ENCODE data around the gene ELAC1. TPM values are rescaled to one million over a fixed set of nuclear protein-coding genes. Genes with fewer than 3 reads are reported as not detected.

The ELAC1 gene
- total RNA-seq, 1 experiment from 2014 or later, result 4.0 TPM

GRCh38 chr18:51029378-51029693 is 61.5 kb downstream of the ELAC1 start:
- CTCF ChIA-PET, result interaction anchor here (0.9 to 1.7 kb wide), 5 partner anchors 10 to 151 kb away, joined by 3 to 4 read pairs (median 3); partner anchors contain the start of genes ELAC1 and ME2
- TF ChIP-seq FOXK1 (CRISPR knock-in tag; IDR thresholded peaks at IDR 0.05) (no peak), TEAD4 (CRISPR knock-in tag; IDR thresholded peaks at IDR 0.05) (no peak), JAZF1 (CRISPR knock-in tag; IDR thresholded peaks at IDR 0.05) (no peak)
- DNase-seq (ENCODE audit: low spot score) (no peak), ATAC-seq (no peak; the same call in 1 of the 2 replicates)
- no peaks in the 10 kb centered on the region for H3K27me3 Mint-ChIP-seq (ENCODE audit: low read depth)
- H3K4me3 Mint-ChIP-seq, result peak overlapping the region; percentile 82
- POLR2A ChIA-PET, result interaction anchor here (1.1 to 2.5 kb wide), 8 partner anchors 10 to 168 kb away, joined by 3 to 12 read pairs (median 6); partner anchors contain the start of genes ELAC1, ME2 and MEX3C
- H3K4me1 Mint-ChIP-seq, result peaks cover 55% of the 10 kb centered on the region
- H3K27ac Mint-ChIP-seq, result peak overlapping the region; percentile 97
- peaks cover 4% of the 10 kb centered on the region; the same call in 1 of the 2 replicates for H3K36me3 Mint-ChIP-seq
- no peaks in the 10 kb centered on the region for H3K9me3 Mint-ChIP-seq

GRCh38 chr18:51029694-51030536 is 62.1 kb downstream of the ELAC1 start, which contains the start of gene SMAD4:
SMAD4 (plus strand) TSS chr18:51030213; CDS start chr18:51047047, 16,834 bp downstream.
- CTCF ChIA-PET, result interaction anchor here (0.9 to 1.7 kb wide), 5 partner anchors 9 to 151 kb away, joined by 3 to 4 read pairs (median 3); partner anchors contain the start of genes ELAC1 and ME2
- peaks cover 10% of the 10 kb centered on the region for H3K36me3 Mint-ChIP-seq
- H3K4me3 Mint-ChIP-seq, result peak within 1 kb of the TSS; percentile 98
- no peaks in the 10 kb centered on the region for H3K27me3 Mint-ChIP-seq (ENCODE audit: low read depth)
- peak; percentile 99 for DNase-seq (ENCODE audit: low spot score)
- H3K27ac Mint-ChIP-seq, result peak within 1 kb of the TSS; percentile 97
- POLR2A ChIA-PET, result interaction anchor here (0.6 to 2.5 kb wide), 12 partner anchors 9 to 168 kb away, joined by 3 to 12 read pairs (median 6); partner anchors contain the start of genes ELAC1, ME2 and MEX3C
- H3K4me1 Mint-ChIP-seq, result peaks cover 60% of the 10 kb centered on the region
- ATAC-seq, result peak; percentile 91
- no peaks in the 10 kb centered on the region for H3K9me3 Mint-ChIP-seq
- peak; percentile 71 for TF ChIP-seq ZNF423 (CRISPR knock-in tag; IDR thresholded peaks at IDR 0.05)
- TF ChIP-seq ZNF512 (CRISPR knock-in tag; IDR thresholded peaks at IDR 0.05; ENCODE audit: borderline replicate concordance), result no peak
- peak; percentile 80; the same call in 1 of the 2 replicates for TF ChIP-seq E2F5 (CRISPR knock-in tag; IDR thresholded peaks at IDR 0.05)
- peak; percentile 29; the same call in 1 of the 2 replicates for TF ChIP-seq JUN (CRISPR knock-in tag; IDR thresholded peaks at IDR 0.05)
- TF ChIP-seq TP53 (CRISPR knock-in tag; IDR thresholded peaks at IDR 0.05), result peak; percentile 76
- TF ChIP-seq HMGXB4 (CRISPR knock-in tag; IDR thresholded peaks at IDR 0.05), result peak; percentile 50; the same call in 1 of the 2 replicates
- no peak for TF ChIP-seq ZNF532 (CRISPR knock-in tag; IDR thresholded peaks at IDR 0.05; ENCODE audit: borderline replicate concordance)
- TF ChIP-seq PRDM15 (CRISPR knock-in tag; IDR thresholded peaks at IDR 0.05), result 0 out of 2 replicates have a peak, but pooled peaks have one; percentile 14
- no peak for TF ChIP-seq ERG (CRISPR knock-in tag; IDR thresholded peaks at IDR 0.05)
- TF ChIP-seq ZNF416 (CRISPR knock-in tag; IDR thresholded peaks at IDR 0.05), result 0 out of 2 replicates have a peak, but pooled peaks have one; percentile 22
- 0 out of 2 replicates have a peak, but pooled peaks have one; percentile 30 for TF ChIP-seq GABPB1 (CRISPR knock-in tag; IDR thresholded peaks at IDR 0.05)
